ENCODE measurements around the gene ASAH2B. TPM values are rescaled to one million over a fixed set of nuclear protein-coding genes. Genes with fewer than 3 reads are reported as not detected.

The ASAH2B gene
- total and polyA plus RNA-seq, 9 donors = 1.6 to 7.0 (median 3.4) TPM

GRCh38 chr10:50799595-50799994, 59.9 kb downstream of the ASAH2B start:
- intact Hi-C loops (cut with DNase I) = no loop called here
- H3K4me1 ChIP-seq (ENCODE audit: insufficient read depth) = no peaks in the 10 kb centered on the region
- WGBS, 3 donors = 31 to 42% (median 36%) methylated on average over 1 of the region's 1 CpG
- H3K4me3 ChIP-seq = no peak overlapping the region
- no peak for TF ChIP-seq POLR2A (IDR thresholded peaks at IDR 0.05)
- no peak for TF ChIP-seq CTCF (IDR thresholded peaks at IDR 0.05)
- no peak for TF ChIP-seq EP300 (IDR thresholded peaks at IDR 0.05)
- no peaks in the 10 kb centered on the region for H3K36me3 ChIP-seq
- no peaks in the 10 kb centered on the region for H3K27me3 ChIP-seq
- H3K9me3 ChIP-seq = no peaks in the 10 kb centered on the region
- no peak for DNase-seq
- H3K27ac ChIP-seq = no peak overlapping the region

GRCh38 chr10:50805981-50806622, 66.4 kb downstream of the ASAH2B start:
- no peak overlapping the region for H3K27ac ChIP-seq
- no peaks in the 10 kb centered on the region for H3K36me3 ChIP-seq
- intact Hi-C loops (cut with DNase I) = no loop called here
- H3K27me3 ChIP-seq = no peaks in the 10 kb centered on the region
- DNase-seq = no peak
- no peak overlapping the region for H3K4me3 ChIP-seq
- H3K9me3 ChIP-seq = no peaks in the 10 kb centered on the region
- no peaks in the 10 kb centered on the region for H3K4me1 ChIP-seq (ENCODE audit: insufficient read depth)
- TF ChIP-seq CTCF (IDR thresholded peaks at IDR 0.05) (no peak), POLR2A (IDR thresholded peaks at IDR 0.05) (no peak), EP300 (IDR thresholded peaks at IDR 0.05) (no peak)
- WGBS, 3 donors = 36 to 50% (median 39%) methylated on average over 2 of the region's 2 CpGs

- Histone ChIP-seq H3K9me3 (no peaks in the 10 kb centered on the region), H3K4me1 (ENCODE audit: insufficient read depth) (no peaks in the 10 kb centered on the region), H3K27me3 (no peaks in the 10 kb centered on the region), H3K27ac (no peak overlapping the region), H3K4me3 (no peak overlapping the region), H3K36me3 (no peaks in the 10 kb centered on the region)
- no peak for DNase-seq
- TF ChIP-seq POLR2A (IDR thresholded peaks at IDR 0.05) (no peak), EP300 (IDR thresholded peaks at IDR 0.05) (no peak)
- WGBS, 3 donors = 11 to 22% (median 12%) methylated on average over 1 of the region's 1 CpG
- intact Hi-C loops (cut with DNase I) = no loop called here
Observed at GRCh38 chr10:50807851-50808776, 68.4 kb downstream of the ASAH2B start.

Other genes starting within 250 kb of the ASAH2B start
- 10 to 100 TPM; 31.4 to 90.0 (median 39.1) TPM for gene SGMS1, start 116.0 kb upstream of the ASAH2B start, total RNA-seq
- 10 to 100 TPM; 15.6 to 22.5 TPM for gene SGMS1, start 116.0 kb upstream of the ASAH2B start, polyA plus RNA-seq
- under 1 TPM in 2 of 7 donors, not detected in 5; 0.12 to 0.15 TPM for gene A1CF, start 145.7 kb downstream of the ASAH2B start, total RNA-seq
- not detected for gene A1CF, start 145.7 kb downstream of the ASAH2B start, polyA plus RNA-seq

Data from ovary (tissue), 9 donors.